ENCODE data around the gene POU6F2.

- TF ChIP-seq POLR2AphosphoS5 (IDR thresholded peaks at IDR 0.05) (no peak), CTCF (IDR thresholded peaks at IDR 0.05) (no peak), EP300 (IDR thresholded peaks at IDR 0.05) (no peak), POLR2A (IDR thresholded peaks at IDR 0.05) (no peak)
Measured at GRCh38 chr7:39265641-39266591, 288.2 kb downstream of the POU6F2 start.

Data from upper lobe of left lung (tissue), 4 donors.